HUDEP-2 (cell line): ENCODE data around the gene MINDY3.

ENCODE experiments used
- DNase-seq, 76 experiments: peaks; one replicate each; lab custom pipeline; 2025; ENCODE audit not compliant: unreplicated experiment in 76 of 76; lab: John Stamatoyannopoulos, UW

MINDY3 gene

GRCh38 chr10:15857107-15857575, 3.2 kb downstream of the MINDY3 start:
- peak in 1 of 76 experiments; percentile 45 for DNase-seq

- DNase-seq = peak in 64 of 76 experiments; percentile 1 to 80 (median 36)
Measured at GRCh38 chr10:15856328-15857015, 3.8 kb downstream of the MINDY3 start.

GRCh38 chr10:15853800-15854199, 6.5 kb downstream of the MINDY3 start:
- peak in 1 of 76 experiments; percentile 17 for DNase-seq

DNA sequence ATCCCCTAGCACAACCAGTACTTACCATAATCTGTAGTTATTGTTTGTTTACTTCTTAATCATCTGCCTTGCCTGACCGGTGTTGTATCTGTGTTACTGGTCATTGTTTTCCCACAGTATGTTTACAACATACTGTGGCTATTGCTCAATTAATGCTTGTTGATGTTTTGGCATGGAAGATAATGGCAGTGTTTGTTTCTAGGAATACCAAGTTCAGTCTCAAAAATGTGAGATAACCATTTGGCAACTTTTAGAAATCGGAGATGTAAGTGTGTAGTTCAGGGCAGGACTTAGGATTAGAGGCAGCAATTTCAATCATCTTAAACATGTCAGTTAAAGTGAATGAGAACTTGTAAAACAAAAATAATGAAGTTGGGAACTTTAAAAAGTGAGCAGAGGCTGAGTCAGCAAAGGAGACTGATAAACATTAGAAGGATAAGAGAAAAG, 8.2 kb downstream of the MINDY3 start:
- no peak for DNase-seq

GRCh38 chr10:15850337-15850978, 9.8 kb downstream of the MINDY3 start:
- DNase-seq = peak in 1 of 76 experiments; percentile 31

DNA sequence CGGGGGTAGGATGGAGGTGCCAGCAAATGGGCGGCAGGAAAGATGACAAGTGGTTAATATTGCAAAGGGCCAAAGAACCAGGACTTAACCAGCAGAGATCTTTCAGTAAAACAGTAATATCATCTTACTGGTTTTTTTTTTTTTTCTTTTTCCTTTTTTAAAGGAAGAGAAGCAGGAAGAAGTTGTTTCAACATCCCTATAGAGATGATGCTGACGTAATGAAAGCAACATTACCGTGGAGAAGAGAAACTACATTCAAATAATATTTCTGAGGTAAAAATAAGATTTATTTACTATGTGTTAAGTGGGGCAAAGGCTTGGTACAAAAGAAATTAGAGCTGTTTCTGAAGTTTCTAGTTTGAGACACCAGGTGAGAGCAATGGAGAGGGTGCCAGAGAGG, 11.0 kb downstream of the MINDY3 start:
- DNase-seq = no peak

DNA sequence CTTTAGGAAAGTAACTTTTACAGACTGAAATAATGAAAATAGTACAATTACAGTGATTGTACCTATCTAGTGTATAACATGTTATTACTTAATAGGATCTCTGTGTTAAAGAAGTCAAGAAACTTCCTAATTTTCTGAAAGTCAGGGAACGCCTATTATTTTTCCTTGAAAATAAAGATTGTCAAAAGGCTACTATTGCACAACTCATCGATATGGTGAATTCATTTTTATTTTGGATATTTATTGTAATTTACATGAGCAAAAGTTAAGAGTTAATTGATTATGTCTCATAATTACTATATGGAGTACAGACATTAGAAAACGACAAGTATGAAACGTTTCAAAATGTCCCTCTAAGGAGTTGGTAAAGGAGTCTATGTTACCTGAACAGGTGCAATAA, 12.8 kb downstream of the MINDY3 start:
- no peak for DNase-seq

DNA sequence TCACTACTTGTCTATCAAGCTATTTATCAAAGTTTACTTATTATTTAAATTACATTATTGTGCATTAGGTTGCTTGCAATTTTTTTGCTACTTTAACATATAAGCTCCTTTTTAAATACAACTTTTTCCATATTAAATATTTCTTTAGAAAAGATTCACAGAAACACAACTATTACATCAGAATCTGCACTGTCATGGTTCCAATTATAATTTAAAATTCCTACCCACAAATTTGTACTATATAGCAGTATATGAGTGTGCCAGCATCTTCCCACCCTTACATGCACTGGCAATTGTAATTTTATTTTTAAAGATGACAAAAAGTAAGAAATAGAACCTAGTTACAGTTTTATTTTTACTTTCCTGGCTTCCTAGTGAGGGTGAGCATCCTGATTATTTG, 15.8 kb downstream of the MINDY3 start:
- no peak for DNase-seq

DNA sequence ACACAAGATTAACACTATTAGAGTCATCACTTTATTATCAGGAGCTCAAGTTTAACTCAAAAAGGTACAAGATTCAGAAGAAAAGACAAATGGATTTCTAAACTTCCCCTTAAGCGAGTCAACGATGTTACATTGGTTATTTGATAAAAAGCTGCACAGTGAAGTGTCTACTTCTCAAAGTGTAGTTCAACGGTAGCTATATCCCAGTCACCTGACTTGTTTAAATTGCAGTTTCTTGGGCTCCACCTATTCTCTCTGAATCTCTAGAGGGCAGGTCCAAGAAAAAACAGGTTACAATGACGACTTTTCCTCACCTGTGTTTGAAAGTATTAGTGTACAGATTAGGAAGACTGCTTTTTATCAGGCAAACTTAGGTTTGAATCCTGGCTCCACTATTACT, 16.6 kb downstream of the MINDY3 start:
- peak in 8 of 76 experiments; percentile 6 to 32 (median 13) for DNase-seq

GRCh38 chr10:15842556-15843169, 17.6 kb downstream of the MINDY3 start:
- DNase-seq = peak in 35 of 76 experiments; percentile 1 to 84 (median 54)

DNA sequence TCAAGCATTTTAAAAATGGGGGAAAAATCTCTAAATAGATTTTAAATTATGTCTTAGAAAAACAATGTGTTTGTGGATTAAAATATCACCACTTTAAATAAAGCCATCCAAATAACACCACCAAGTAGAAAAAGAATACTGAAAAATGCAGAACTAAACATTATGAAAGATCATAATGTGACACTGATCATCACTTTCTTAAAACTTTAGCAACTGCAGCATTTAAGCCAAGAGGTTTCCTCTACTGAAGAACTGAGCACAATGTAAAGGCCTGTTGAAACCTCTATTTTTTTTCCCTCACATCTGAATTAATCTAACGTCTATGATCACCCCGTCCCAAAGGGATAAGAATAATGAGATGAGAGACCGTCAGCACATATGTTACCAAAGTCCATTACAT, 18.6 kb downstream of the MINDY3 start:
- DNase-seq = no peak

- DNase-seq = no peak
Measured at GRCh38 chr10:15836807-15837206, 23.5 kb downstream of the MINDY3 start.

DNA sequence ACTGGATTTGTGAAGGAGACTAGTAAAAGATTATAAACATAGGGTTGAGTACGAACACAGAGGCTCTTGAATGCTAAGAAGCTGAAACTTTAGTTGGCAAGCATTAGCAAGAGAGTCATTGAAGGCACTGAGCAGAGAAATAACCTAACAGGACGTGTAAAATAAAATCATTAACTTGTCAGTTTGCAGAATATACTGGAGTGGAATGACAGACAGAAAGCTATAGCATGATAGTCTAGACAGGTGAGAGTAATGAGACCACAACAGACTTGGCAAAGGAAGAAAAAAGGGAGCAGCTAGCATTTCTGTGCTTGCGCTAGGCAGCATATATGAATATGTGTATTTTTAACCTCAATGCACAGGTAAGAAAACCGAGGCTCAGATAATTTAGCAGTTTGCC, 30.8 kb downstream of the MINDY3 start:
- no peak for DNase-seq

DNA sequence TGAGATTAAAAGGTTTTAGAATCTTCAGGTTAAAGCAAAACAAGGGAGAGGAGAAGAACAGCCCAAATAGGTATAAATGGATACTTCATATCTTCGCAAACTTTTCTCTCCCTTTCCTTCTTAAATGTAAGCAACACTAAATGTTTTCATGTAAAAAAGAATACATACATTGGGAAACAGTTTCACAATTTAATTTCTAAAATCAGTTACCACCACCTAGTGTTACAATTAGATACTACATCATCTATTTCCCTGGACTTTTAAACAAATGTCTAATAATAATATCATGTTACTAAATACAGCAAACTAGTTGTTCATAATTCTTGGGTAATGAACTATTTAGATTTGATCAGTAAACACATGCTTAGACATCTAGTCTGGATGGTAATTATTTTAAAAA, 35.8 kb downstream of the MINDY3 start:
- DNase-seq = peak in 3 of 76 experiments; percentile 6 to 13 (median 10)

GRCh38 chr10:15822131-15822530, 38.2 kb downstream of the MINDY3 start:
- DNase-seq = no peak

- DNase-seq = no peak
Measured at GRCh38 chr10:15821046-15821683, 39.1 kb downstream of the MINDY3 start.

DNA sequence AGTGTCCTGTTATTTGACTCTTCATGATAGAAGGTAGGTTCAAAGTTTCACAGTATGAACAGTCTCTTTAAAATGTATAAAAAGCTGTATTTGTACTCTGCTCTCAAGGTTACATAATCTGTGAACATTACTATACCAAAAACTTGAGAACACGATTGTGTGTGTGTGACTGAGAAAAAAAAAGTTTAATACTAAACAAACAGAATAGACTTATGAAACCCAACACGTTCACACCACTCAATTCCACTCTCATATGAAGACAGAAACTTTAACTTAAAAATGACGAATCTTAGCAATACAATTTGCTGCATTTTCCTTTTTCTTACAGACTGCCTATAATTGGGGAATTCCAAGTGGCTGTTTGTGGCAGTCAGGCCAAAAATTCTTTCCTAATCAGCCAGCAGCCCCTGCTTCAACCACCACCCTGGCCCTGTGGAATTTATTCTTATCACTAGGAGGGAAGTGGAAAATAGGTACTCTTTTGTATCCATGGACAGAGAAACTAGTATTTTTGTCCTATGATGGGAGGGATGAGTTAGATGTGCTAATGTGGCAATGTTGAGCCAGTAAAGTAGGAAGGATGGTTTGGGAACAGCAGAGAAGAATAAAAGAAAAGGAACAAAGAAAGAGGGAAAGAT, 42.8 kb downstream of the MINDY3 start:
- DNase-seq = no peak

GRCh38 chr10:15815242-15815885, 44.9 kb downstream of the MINDY3 start:
- DNase-seq = no peak

- no peak for DNase-seq
Measured at GRCh38 chr10:15814565-15814964, 45.7 kb downstream of the MINDY3 start.

DNA sequence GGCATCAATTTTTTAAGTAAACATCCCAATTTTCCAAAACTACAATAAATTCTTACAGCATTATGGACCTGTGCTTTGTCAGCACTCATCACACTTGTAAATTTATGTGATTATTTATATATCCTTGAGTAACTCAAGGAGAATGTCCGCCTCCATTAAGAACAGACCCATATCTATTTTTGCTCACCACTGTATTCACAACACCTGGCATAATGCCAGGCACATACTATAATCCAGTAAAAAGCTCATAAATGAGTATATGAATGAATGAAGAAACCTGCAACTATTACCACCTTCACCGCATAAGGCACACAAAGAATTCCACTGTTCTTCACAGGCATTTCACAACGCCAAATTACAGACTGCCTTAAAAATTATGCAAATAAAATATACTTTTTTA, 46.9 kb downstream of the MINDY3 start:
- peak in 3 of 76 experiments; percentile 3 to 7 (median 6) for DNase-seq
